ENCODE measurements around the gene SPRY1.

DNA sequence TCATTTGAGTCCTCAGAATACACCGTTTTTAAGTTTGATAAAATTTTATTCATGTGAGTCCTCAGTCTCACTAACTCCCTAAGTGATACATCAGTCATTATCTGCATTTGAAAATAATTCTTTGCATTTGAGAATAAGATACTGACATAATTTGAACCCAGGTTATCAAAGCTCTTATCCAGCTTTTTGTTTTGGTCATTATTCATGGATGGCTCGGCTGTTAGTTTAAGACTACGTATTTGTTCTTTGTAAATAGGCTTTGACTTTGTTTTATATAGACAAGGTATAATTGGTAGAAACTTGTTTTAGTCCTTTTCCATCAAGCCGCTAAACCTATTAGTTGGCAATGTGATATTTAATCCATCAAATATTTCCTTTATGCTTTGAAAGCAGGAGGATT lies 7.9 kb downstream of the SPRY1 start:
- TF ChIP-seq TAF1 (IDR thresholded peaks at IDR 0.05; ENCODE audit: low read depth, low read length) (no peak), RBBP5 (IDR thresholded peaks at IDR 0.05; ENCODE audit: borderline replicate concordance, low read depth, low read length) (no peak), EZH2 (IDR thresholded peaks at IDR 0.05; ENCODE audit: low read depth, low read length, severe bottlenecking) (no peak), POLR2A (IDR thresholded peaks at IDR 0.05; ENCODE audit: control extremely low read depth in 1 of 2, low read depth in 2 of 2, low read length in 2 of 2) (no peak), EP300 (IDR thresholded peaks at IDR 0.05; ENCODE audit: borderline replicate concordance in 1 of 2, low read depth in 2 of 2, low read length in 2 of 2) (no peak), YY1 (IDR thresholded peaks at IDR 0.05; ENCODE audit: low read depth, low read length) (no peak), NRF1 (IDR thresholded peaks at IDR 0.05; ENCODE audit: low read depth, low read length) (no peak), POLR2AphosphoS5 (IDR thresholded peaks at IDR 0.05; ENCODE audit: low read depth, low read length) (no peak), BRCA1 (IDR thresholded peaks at IDR 0.05; ENCODE audit: low read depth, low read length) (no peak), CEBPB (IDR thresholded peaks at IDR 0.05; ENCODE audit: low read depth, low read length) (no peak)
- TF ChIP-seq, protein P1, sequence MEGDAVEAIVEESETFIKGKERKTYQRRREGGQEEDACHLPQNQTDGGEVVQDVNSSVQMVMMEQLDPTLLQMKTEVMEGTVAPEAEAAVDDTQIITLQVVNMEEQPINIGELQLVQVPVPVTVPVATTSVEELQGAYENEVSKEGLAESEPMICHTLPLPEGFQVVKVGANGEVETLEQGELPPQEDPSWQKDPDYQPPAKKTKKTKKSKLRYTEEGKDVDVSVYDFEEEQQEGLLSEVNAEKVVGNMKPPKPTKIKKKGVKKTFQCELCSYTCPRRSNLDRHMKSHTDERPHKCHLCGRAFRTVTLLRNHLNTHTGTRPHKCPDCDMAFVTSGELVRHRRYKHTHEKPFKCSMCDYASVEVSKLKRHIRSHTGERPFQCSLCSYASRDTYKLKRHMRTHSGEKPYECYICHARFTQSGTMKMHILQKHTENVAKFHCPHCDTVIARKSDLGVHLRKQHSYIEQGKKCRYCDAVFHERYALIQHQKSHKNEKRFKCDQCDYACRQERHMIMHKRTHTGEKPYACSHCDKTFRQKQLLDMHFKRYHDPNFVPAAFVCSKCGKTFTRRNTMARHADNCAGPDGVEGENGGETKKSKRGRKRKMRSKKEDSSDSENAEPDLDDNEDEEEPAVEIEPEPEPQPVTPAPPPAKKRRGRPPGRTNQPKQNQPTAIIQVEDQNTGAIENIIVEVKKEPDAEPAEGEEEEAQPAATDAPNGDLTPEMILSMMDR (IDR thresholded peaks at IDR 0.05; ENCODE audit: control extremely low read depth in 1 of 3, insufficient read depth in 1 of 3, low read depth in 1 of 3, low read length in 3 of 3), result no peak
- TF ChIP-seq, protein P2, sequence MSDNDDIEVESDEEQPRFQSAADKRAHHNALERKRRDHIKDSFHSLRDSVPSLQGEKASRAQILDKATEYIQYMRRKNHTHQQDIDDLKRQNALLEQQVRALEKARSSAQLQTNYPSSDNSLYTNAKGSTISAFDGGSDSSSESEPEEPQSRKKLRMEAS (IDR thresholded peaks at IDR 0.05), result no peak
